ENCODE results near the gene NRSN2.
A peak's percentile ranks its signal among the peaks of the same experiment; 100 is the strongest.

Gene NRSN2

DNA sequence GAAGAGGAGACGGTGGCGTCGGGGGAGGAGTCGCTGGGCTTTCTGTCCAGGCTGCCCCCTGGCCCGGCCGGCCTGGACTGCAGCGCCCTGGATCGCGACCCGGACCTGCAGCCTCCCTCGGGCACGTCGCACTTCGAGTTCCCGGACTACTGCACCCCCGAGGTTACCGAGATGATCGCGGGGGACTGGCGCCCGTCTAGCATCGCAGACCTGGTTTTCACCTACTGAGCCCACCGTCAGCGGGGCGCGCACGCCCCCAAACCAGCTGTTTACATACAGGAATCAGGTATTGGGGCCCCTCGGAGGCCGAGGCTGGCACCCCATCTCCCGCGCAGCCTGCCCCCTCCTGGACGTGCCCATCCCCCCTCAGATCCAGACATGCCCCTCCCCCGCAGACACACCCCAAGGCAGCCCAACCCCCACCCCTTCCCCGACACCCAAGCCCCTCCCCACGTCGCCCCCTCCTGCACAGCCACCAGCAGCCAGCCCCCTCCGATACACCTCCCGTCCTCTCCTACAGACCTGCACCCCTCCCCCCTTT lies 20.2 kb upstream of the NRSN2 start:
- no peak for DNase-seq (ENCODE audit: low read depth in 1 of 2, low spot score in 1 of 2)
- Histone ChIP-seq H3K4me3 (replicated peaks; ENCODE audit: insufficient read depth, low read length) (peak overlapping the region; percentile 78), H3K27ac (replicated peaks) (peak overlapping the region; percentile 67), H3K27me3 (ENCODE audit: insufficient read depth, poor library complexity, severe bottlenecking) (no peaks in the 10 kb centered on the region)
- TF ChIP-seq POLR2AphosphoS5 (IDR thresholded peaks at IDR 0.05; ENCODE audit: low read depth) (peak; percentile 20; the same call in 1 of the 2 replicates), SPI1 (IDR thresholded peaks at IDR 0.05; ENCODE audit: borderline replicate concordance, low read depth) (no peak)

GRCh38 chr20:327186-328026 lies 19.5 kb upstream of the NRSN2 start:
- TF ChIP-seq, protein P1, sequence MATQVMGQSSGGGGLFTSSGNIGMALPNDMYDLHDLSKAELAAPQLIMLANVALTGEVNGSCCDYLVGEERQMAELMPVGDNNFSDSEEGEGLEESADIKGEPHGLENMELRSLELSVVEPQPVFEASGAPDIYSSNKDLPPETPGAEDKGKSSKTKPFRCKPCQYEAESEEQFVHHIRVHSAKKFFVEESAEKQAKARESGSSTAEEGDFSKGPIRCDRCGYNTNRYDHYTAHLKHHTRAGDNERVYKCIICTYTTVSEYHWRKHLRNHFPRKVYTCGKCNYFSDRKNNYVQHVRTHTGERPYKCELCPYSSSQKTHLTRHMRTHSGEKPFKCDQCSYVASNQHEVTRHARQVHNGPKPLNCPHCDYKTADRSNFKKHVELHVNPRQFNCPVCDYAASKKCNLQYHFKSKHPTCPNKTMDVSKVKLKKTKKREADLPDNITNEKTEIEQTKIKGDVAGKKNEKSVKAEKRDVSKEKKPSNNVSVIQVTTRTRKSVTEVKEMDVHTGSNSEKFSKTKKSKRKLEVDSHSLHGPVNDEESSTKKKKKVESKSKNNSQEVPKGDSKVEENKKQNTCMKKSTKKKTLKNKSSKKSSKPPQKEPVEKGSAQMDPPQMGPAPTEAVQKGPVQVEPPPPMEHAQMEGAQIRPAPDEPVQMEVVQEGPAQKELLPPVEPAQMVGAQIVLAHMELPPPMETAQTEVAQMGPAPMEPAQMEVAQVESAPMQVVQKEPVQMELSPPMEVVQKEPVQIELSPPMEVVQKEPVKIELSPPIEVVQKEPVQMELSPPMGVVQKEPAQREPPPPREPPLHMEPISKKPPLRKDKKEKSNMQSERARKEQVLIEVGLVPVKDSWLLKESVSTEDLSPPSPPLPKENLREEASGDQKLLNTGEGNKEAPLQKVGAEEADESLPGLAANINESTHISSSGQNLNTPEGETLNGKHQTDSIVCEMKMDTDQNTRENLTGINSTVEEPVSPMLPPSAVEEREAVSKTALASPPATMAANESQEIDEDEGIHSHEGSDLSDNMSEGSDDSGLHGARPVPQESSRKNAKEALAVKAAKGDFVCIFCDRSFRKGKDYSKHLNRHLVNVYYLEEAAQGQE (IDR thresholded peaks at IDR 0.05; ENCODE audit: insufficient replicate concordance, low read depth) = no peak
- TF ChIP-seq, protein P2, sequence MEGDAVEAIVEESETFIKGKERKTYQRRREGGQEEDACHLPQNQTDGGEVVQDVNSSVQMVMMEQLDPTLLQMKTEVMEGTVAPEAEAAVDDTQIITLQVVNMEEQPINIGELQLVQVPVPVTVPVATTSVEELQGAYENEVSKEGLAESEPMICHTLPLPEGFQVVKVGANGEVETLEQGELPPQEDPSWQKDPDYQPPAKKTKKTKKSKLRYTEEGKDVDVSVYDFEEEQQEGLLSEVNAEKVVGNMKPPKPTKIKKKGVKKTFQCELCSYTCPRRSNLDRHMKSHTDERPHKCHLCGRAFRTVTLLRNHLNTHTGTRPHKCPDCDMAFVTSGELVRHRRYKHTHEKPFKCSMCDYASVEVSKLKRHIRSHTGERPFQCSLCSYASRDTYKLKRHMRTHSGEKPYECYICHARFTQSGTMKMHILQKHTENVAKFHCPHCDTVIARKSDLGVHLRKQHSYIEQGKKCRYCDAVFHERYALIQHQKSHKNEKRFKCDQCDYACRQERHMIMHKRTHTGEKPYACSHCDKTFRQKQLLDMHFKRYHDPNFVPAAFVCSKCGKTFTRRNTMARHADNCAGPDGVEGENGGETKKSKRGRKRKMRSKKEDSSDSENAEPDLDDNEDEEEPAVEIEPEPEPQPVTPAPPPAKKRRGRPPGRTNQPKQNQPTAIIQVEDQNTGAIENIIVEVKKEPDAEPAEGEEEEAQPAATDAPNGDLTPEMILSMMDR (IDR thresholded peaks at IDR 0.05; ENCODE audit: insufficient read depth, low read length) = no peak
- TF ChIP-seq SPI1 (IDR thresholded peaks at IDR 0.05; ENCODE audit: borderline replicate concordance, low read depth) (no peak), GABPA (IDR thresholded peaks at IDR 0.05; ENCODE audit: low read depth) (no peak), POLR2AphosphoS5 (IDR thresholded peaks at IDR 0.05; ENCODE audit: low read depth) (no peak; the same call in 1 of the 2 replicates)
- Histone ChIP-seq H3K27ac (replicated peaks) (peak overlapping the region; percentile 31), H3K27me3 (ENCODE audit: insufficient read depth, poor library complexity, severe bottlenecking) (no peaks in the 10 kb centered on the region), H3K4me3 (replicated peaks; ENCODE audit: insufficient read depth, low read length) (peak overlapping the region; percentile 78)
- DNase-seq (ENCODE audit: low read depth in 1 of 2, low spot score in 1 of 2) = peak; percentile 74 to 75

- no peaks in the 10 kb centered on the region for H3K27me3 ChIP-seq (ENCODE audit: insufficient read depth, poor library complexity, severe bottlenecking)
- peak overlapping the region; percentile 78 for H3K4me3 ChIP-seq (replicated peaks; ENCODE audit: insufficient read depth, low read length)
- no peak for DNase-seq (ENCODE audit: low read depth in 1 of 2, low spot score in 1 of 2)
- H3K27ac ChIP-seq (replicated peaks) = peak overlapping the region; percentile 31
- no peak for TF ChIP-seq SPI1 (IDR thresholded peaks at IDR 0.05; ENCODE audit: borderline replicate concordance, low read depth)
- TF ChIP-seq, protein P2 (IDR thresholded peaks at IDR 0.05; ENCODE audit: insufficient read depth, low read length) = no peak
- TF ChIP-seq, protein P1 (IDR thresholded peaks at IDR 0.05; ENCODE audit: insufficient replicate concordance, low read depth) = no peak
- no peak for TF ChIP-seq POLR2AphosphoS5 (IDR thresholded peaks at IDR 0.05; ENCODE audit: low read depth)
- TF ChIP-seq GABPA (IDR thresholded peaks at IDR 0.05; ENCODE audit: low read depth) = no peak
Observed at GRCh38 chr20:328027-328974, 18.6 kb upstream of the NRSN2 start.
